ENCODE data around the gene SDCCAG8.

The SDCCAG8 gene

GRCh38 chr1:243488459-243489157 is 232.8 kb downstream of the SDCCAG8 start:
- in situ Hi-C loops (cut with HindIII; ENCODE audit: low pct_unique_long_range_greater_than_20kb, low sequenced_read_pairs): no loop called here
- no peak for TF ChIP-seq JUND (IDR thresholded peaks at IDR 0.05; ENCODE audit: low read depth)
- no peak for DNase-seq (ENCODE audit: low read depth in 1 of 2, low spot score in 1 of 2)

- no peak for DNase-seq (ENCODE audit: low read depth in 1 of 2, low spot score in 1 of 2)
- in situ Hi-C loops (cut with HindIII; ENCODE audit: low pct_unique_long_range_greater_than_20kb, low sequenced_read_pairs): no loop called here
- no peak for TF ChIP-seq JUND (IDR thresholded peaks at IDR 0.05; ENCODE audit: low read depth)
These were observed 233.3 kb downstream of the SDCCAG8 start for GRCh38 chr1:243489158-243489527.

- in situ Hi-C loops (cut with HindIII; ENCODE audit: low pct_unique_long_range_greater_than_20kb, low sequenced_read_pairs): no loop called here
These were observed 234.1 kb downstream of the SDCCAG8 start for GRCh38 chr1:243489681-243490546.

GRCh38 chr1:243490748-243491686 is 235.2 kb downstream of the SDCCAG8 start:
- DNase-seq (ENCODE audit: low read depth in 1 of 2, low spot score in 1 of 2): no peak
- in situ Hi-C loops (cut with HindIII; ENCODE audit: low pct_unique_long_range_greater_than_20kb, low sequenced_read_pairs): no loop called here
- TF ChIP-seq JUND (IDR thresholded peaks at IDR 0.05; ENCODE audit: low read depth): no peak

More at GRCh38 chr1:243489681-243490546, 234.1 kb downstream of the SDCCAG8 start:
- no peak for TF ChIP-seq JUND (IDR thresholded peaks at IDR 0.05; ENCODE audit: low read depth)
- DNase-seq (ENCODE audit: low read depth in 1 of 2, low spot score in 1 of 2): no peak

- no peak for DNase-seq (ENCODE audit: low read depth in 1 of 2, low spot score in 1 of 2)
- in situ Hi-C loops (cut with HindIII; ENCODE audit: low pct_unique_long_range_greater_than_20kb, low sequenced_read_pairs): no loop called here
- no peak for TF ChIP-seq JUND (IDR thresholded peaks at IDR 0.05; ENCODE audit: low read depth)
These were observed 237.6 kb downstream of the SDCCAG8 start for GRCh38 chr1:243493156-243494129.

- DNase-seq (ENCODE audit: low read depth in 1 of 2, low spot score in 1 of 2): no peak
- no peak for TF ChIP-seq JUND (IDR thresholded peaks at IDR 0.05; ENCODE audit: low read depth)
- in situ Hi-C loops (cut with HindIII; ENCODE audit: low pct_unique_long_range_greater_than_20kb, low sequenced_read_pairs): no loop called here
These were observed 239.0 kb downstream of the SDCCAG8 start for GRCh38 chr1:243494741-243495431.

- no peak for TF ChIP-seq JUND (IDR thresholded peaks at IDR 0.05; ENCODE audit: low read depth)
- no peak for DNase-seq (ENCODE audit: low read depth in 1 of 2, low spot score in 1 of 2)
- in situ Hi-C loops (cut with HindIII; ENCODE audit: low pct_unique_long_range_greater_than_20kb, low sequenced_read_pairs): no loop called here
These were observed 239.8 kb downstream of the SDCCAG8 start for GRCh38 chr1:243495442-243496186.

GRCh38 chr1:243496187-243496646 is 240.4 kb downstream of the SDCCAG8 start:
- no peak for TF ChIP-seq JUND (IDR thresholded peaks at IDR 0.05; ENCODE audit: low read depth)
- in situ Hi-C loops (cut with HindIII; ENCODE audit: low pct_unique_long_range_greater_than_20kb, low sequenced_read_pairs): no loop called here
- DNase-seq (ENCODE audit: low read depth in 1 of 2, low spot score in 1 of 2): no peak

- no peak for DNase-seq (ENCODE audit: low read depth in 1 of 2, low spot score in 1 of 2)
- in situ Hi-C loops (cut with HindIII; ENCODE audit: low pct_unique_long_range_greater_than_20kb, low sequenced_read_pairs): no loop called here
- TF ChIP-seq JUND (IDR thresholded peaks at IDR 0.05; ENCODE audit: low read depth): no peak
These were observed 241.0 kb downstream of the SDCCAG8 start for GRCh38 chr1:243496806-243497205.

GRCh38 chr1:243497939-243498681 is 242.3 kb downstream of the SDCCAG8 start:
- in situ Hi-C loops (cut with HindIII; ENCODE audit: low pct_unique_long_range_greater_than_20kb, low sequenced_read_pairs): no loop called here
- no peak for DNase-seq (ENCODE audit: low read depth in 1 of 2, low spot score in 1 of 2)
- TF ChIP-seq JUND (IDR thresholded peaks at IDR 0.05; ENCODE audit: low read depth): no peak
